HG02759 (cell line): Measurements from ENCODE around the gene MB21D2.
"Not testable (repeated sequence)": the region's sequence is repeated elsewhere in the genome, so short reads cannot be mapped to it uniquely, and the experiment has no call there.

Experiments used
- ATAC-seq: cut with Tn5 transposase; IDR thresholded peaks from one replicate; pipeline ENCODE4 v1.9.1; 2021; ENCODE audit warnings: mild to moderate bottlenecking, moderate library complexity; ENCODE audit not compliant: unreplicated experiment

The MB21D2 gene, protein sequence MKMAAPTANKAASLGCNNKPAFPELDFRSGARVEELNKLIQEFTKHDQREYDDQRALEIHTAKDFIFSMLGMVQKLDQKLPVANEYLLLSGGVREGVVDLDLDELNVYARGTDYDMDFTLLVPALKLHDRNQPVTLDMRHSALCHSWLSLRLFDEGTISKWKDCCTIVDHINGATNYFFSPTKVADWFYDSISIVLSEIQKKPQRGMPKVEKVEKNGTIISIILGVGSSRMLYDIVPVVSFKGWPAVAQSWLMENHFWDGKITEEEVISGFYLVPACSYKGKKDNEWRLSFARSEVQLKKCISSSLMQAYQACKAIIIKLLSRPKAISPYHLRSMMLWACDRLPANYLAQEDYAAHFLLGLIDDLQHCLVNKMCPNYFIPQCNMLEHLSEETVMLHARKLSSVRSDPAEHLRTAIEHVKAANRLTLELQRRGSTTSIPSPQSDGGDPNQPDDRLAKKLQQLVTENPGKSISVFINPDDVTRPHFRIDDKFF

DNA sequence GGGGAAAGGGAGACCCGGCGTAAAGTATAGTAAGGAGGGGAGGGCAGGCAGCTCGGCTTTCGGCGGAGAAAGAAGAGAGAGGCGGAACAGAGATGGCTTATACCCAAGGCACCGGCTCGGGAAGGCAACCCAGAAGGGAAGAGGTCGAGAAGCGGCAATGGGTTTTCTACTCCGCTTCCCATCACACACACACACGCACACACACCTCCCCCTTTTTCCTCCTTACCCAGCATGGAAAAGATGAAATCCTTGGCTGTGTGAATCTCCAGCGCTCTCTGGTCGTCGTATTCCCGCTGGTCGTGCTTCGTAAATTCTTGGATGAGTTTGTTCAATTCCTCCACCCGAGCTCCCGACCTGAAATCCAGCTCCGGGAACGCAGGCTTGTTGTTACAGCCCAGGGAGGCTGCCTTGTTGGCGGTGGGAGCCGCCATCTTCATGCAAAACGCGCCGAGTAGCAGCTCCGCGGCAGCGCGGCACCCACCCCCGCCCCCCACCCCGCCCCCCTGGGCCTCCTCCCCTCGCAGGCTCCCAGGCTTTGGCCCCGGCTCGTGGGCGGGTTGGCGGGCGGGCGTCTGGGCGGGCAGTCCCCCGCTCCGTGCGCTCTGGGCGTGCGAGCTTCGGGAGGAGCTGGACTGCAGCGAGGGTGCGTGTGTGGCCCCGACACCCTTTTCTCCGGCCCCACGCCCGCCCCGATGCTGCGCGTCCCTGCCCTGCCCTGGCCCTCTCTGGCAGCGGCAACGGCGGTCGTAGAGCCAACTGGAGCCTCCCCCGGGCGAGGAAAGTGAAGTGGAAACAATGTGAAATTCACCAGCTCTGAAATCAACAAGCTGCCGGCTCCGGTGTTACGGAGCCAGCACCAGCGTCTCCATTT lies at the start of gene MB21D2:
TSS of gene MB21D2 (minus strand) at position 453 of the 871 bp plus-strand sequence. CDS start at position 437, 16 bp downstream.
- ATAC-seq: peak; percentile 73

DNA sequence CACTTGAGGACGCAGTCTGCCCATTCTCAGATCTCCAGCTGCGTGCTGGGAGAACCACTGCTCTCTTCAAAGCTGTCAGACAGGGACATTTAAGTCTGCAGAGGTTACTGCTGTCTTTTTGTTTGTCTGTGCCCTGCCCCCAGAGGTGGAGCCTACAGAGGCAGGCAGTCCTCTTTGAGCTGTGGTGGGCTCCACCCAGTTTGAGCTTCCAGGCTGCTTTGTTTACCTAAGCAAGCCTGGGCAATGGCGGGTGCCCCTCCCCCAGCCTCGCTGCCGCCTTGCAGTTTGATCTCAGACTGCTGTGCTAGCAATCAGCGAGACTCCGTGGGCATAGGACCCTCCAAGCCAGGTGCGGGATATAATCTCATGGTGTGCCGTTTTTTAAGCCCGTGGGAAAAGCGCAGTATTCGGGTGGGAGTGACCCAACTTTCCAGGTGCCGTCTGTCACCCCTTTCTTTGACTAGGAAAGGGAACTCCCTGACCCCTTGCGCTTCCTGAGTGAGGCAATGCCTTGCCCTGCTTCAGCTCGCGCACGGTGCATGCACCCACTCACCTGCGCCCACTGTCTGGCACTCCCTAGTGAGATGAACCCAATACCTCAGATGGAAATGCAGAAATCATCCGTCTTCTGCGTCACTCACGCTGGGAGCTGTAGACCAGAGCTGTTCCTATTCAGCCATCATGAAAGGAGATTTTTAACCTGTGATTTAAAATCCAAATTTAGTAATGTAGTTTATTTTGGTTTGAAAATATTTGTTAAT lies 47.5 kb upstream of the MB21D2 start:
- ATAC-seq: not testable (repeated sequence)

DNA sequence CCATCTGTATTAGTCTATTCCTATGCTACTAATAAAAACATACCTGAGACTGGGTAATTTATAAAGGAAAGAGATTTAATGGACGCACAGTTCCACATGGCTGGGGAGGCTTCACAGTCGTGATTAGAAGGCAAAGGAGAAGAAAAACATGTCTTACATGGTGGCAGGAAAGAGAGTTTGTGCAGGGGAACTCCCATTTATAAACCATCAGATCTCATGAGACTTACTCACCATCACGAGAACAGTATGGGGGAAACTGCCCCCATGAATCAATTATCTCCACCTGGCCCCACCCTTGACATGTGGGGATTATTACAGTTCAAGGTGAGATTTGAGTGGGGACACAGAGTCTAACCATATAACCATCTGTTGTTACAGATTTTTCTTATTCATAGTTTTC lies 42.1 kb upstream of the MB21D2 start:
- ATAC-seq: no peak

DNA sequence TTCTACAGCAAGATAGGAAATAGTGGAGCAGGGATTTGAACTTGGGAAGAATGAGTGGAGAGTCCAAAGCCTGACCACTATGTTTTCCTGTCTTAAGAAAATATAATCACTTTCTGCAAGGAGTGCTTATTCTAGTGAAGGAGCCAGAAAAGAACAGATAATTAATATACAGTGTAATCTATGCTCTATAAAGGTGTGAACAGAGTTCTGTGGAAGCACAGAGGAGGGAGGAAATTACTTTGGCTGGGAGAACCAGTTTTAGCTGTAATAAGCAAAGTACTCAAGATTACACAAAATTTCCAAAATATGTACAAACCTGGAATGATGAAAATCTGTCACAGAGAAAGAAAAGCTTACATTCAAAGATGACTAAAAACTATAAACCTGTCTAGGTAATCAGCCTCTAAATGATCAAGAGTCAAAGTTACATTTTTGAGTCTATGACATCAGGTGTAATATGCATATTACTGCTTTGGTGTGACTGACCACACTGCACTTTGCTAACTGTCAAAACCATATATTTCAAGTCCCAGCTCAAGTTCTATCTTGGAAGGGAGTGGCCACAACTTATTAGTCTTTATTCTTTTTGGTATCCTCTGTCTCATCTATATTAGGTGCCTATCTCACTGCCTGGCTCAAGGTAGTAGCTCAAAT lies 40.7 kb upstream of the MB21D2 start:
- ATAC-seq: no peak

DNA sequence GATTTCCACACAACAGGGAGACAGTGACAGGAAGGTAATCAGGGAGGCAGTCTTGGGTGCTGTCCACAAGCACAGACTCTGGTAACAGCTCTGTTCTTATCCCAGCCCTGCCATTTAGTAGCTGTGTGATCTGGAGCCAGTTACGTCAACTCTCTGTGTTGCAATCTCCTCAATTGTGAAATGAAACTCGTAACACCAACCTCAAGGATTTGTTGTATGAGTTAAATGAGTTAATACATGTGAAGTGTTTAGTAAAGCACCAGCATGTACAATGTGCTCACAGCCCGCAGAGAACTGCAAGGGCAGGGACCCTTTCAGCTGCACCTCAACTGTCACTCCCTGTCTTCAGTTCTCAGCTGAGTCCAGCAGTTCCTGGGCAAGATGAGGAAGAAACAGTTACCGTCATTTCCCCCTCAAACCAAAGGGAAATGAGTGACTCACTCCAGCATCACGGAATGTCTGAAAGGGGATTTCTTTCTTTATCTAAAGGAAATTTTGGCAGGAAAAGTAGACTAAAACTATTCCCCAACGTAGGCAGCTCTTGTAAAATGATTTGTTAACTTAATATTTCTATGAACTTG lies 39.9 kb upstream of the MB21D2 start:
- ATAC-seq: no peak

DNA sequence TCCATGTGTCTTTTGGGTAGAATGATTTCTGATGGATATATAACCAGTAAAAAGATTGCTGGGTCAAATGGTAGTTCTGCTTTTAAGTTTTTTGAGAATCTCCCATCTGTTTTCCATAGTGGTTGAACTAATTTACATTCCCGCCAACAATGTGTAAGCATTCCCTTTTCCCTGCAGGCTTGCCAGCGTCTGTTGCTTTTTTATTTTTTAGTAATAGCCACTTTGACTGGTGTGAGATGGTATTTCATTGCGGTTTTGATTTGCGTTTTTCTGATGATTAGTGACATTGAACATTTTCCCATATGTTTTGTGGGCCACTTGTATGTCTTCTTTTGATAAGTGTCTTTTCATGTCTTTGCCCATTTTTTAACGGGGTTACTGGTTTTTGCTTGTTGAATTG lies 36.3 kb upstream of the MB21D2 start:
- ATAC-seq: no peak

DNA sequence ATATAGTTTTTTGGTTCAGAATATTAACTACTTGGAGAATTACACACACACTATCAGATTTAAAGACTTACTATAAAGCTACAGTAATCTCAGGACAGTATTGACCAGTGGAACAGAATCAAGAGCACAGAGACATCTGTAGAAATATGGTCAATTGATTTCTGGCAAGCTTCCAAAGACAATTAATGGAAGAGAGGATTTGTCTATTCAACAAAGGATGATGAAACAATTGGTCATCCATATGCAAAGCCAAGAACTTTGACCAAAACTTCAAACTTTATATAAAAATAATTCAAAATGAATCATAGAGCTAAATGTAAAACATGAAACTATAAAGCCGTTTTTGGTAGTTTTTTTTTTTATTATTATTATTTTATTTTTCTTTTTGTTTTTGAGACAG lies 29.8 kb upstream of the MB21D2 start:
- no peak for ATAC-seq

DNA sequence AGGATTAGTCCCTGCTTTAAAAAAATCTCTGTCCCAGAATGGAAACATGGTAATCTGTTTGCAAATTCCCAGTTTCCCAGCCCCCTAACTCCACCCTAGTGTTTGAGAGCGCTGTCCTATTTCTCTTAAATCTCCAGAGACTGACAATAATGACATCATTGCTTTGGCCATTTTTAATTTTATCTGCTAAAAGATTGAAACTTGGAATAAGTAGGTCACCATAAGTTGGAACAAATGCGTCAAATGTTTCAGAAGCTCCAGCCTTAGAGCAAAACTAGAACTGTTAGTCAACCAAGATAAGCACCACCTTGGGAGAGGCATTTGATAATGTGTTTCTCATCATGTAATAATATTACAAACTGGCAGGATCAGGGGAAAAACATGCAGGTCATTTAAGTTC lies 25.7 kb upstream of the MB21D2 start:
- no peak for ATAC-seq

DNA sequence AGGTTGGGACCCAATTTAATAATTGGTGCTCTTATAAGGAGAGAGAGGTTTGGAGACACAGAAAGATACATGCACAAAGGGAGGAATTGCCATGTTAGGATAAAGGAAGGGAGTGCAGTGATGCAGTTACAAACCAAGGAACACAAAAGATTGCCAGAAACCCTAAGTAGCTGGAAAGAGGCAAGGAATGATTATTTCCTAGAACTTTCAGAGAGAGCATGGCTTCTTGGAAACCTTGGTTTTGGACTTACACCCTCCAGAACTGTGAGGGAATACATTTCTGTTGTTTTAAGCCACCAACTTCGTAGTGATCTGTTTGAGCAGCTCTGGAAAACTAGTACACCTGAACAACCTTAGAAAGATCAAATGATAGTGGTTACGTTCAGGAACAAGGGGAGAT lies 25.0 kb upstream of the MB21D2 start:
- no peak for ATAC-seq

DNA sequence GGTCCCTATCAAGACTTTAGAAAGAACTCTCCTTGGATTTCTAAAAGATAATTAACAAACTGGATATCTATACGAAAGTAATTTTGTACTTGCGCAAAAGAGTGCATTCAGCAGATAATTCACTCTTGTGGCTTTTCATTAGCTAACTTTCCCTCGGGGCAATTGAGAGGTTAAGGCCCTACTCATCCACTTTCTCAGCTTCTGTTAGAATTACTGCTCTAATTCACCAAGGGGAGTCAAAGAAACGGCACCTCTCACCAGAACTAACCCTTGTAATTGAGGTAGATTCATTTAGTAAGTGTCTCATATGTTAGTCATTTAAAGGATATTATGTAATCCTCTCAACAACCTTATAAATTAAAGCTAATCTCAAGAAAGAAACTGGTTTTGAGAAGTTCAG lies 22.5 kb upstream of the MB21D2 start:
- no peak for ATAC-seq

DNA sequence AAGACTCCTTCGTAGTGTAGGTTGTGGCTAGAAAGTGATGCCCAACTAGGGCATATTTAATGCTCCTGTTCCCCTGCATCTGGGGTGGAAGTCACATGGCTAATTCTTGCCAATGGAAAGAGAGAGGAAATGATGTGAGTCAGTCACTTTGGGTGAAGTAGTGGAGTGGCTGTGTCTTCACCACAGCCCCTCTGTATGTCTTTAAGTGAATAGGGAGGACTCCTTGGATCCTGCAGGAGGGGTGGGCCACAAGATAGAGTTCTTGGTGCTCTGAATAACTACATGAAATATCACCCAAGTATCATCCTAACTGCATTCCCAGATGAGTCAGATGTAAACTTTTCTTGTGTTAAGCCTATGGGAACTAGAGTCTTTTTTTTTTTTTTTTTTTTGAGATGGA lies 17.8 kb upstream of the MB21D2 start:
- ATAC-seq: no peak

DNA sequence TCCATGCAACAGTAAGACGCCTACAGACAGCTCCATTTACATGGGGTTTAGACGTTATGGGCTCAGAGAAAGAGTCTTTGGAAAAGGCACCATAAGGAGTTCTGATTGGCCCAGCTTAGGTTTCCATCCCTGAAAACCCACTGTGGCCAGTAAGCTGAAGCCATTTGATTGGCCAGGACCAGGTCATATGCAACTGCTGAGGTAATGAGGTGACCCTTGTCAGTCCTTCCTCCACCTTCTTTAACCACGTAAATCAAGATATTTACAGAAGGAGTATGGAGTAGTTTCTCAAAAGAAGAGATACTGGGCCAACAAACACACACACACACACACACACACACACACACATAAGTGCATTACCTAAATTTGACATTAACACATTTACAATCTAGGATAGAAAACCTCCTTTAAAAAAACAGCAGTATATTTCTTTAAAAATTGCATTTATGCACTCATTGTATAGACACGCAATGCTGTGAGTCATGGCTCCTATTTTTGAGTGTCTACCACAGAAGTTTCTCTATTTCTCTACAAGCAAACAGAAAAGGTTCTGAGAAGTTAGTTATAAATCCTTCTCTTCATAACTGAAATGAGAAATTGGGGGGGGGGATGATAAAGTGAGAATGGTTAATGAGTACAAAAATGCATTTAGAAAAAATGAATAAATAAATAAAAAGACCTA lies 16.3 kb upstream of the MB21D2 start:
- ATAC-seq: no peak

DNA sequence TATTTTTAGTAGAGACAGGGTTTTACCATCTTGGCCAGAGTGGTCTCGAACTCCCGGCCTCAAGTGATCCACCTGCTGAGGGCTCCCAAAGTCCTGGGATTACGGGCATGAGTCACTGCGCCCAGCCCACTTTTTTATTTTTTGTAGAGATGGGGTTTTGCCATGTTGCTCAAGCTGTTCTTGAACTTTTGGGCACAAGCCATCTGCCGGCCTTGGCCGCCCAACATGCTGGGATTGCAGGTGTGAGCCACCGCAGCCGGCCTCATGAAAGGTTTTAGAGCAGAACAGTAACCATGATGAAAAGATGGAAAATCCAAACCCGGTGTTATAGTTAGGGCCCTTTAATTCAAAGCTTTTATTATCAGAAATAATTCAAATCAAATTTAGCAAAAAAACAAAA lies 15.6 kb upstream of the MB21D2 start:
- no peak for ATAC-seq

DNA sequence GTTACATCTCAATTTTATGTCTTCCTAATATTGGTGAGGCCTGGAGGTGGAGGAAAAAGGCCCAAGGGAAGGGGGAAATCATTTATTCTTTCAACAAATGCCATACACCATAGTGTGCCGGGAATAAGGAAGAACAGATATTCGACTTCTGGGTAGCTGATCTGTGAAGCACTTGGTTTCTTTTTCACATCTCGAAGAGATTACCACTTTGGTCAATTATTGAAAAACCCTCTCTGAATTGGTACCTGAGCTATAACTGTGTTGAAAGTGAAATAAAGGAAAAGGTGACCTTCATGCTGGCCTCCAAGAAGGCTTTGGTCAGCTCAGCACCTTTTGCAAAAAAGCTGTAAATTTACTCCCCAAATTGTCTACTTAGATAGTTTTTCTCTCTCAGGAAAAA lies 14.2 kb upstream of the MB21D2 start:
- peak; percentile 63 for ATAC-seq

DNA sequence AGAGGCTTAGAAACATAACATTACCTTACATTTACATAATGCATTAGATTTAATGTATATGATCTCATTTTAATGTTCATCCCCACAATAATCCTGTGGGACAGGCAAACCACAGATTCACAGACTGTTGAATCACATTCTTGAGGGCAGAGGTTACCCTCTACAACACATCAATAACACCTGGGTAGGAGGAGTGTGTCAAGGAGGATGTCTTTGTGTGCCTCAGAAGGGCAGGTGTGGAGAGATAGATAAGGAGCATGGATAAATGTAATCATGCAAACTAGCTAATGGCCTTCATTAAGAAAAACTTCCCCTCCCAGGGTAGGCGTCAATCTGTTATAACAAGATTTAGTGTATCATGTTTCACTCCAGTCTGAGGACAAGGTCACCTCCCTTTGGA lies 12.9 kb upstream of the MB21D2 start:
- ATAC-seq: no peak

DNA sequence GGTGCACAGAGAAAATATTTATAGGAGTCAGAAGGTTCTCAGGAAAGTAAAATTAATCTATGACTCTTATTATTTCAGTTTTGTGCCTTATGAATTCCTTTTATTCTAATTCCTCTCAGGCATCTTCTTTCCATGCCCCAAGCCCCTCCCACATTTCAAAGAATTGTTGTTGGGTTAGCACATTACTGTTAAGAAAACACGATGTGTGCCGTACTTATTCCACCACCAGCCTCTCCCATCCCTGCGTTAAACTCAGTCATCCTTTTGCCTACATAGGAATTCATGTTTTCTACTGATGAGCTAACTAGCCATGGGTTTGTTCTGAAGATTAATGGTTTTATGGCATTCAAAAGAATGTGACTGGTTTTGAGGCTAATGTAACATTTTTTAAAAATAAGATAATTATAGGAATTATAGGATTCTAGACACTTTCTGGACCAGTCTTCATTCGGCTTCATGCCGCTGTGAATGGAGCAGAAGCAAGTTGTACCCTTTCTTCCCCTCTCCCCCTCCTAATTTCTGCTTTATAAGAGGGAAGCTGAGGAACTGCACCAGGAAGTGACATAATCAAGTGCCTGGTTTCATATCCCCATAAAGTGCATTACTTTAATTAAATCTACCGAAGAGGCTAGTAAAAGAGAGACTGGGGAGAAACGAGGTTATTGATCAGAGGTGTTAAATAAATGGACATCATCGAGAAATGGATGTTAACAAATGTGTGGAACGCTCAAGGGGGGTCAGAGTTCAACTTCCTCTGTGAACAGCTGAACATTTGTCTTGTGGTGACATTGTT lies 12.3 kb upstream of the MB21D2 start:
- no peak for ATAC-seq

DNA sequence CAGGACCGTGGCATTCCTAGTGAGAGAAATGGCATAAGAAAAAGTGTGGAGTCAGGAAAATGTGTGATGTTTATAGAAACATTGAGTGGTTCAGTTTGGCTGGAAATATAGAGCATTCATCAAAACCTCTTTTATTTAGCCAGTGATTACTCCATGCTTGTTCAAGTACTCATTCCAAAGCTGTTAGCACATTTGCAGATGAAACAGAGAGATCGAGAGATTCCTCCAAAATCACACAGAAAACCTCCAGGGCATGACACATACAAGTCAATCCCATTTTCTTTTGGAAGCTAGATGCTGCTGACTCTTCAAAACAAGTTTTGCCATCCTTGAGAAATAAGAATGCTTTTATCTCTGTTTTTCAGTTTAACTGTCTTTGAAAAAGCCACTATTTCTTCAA lies 11.5 kb upstream of the MB21D2 start:
- ATAC-seq: no peak

DNA sequence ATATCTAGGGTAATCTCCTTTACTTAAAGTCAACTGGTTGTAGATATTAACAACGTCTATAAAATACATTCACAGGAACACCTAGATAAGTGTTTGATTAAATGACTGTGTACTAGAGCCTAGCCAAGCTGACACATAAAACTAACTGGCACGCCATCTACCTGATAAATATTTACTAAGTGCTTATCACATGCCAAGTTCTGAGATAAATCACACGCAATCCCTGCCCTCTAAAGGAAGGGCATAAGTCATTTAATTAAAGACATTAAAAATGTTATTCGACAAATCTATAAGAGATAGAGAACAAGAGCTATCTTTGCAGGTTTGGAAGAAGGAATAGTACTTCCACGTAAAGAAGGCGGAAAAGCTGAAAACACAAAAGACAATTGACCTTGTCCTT lies 11.1 kb upstream of the MB21D2 start:
- no peak for ATAC-seq

DNA sequence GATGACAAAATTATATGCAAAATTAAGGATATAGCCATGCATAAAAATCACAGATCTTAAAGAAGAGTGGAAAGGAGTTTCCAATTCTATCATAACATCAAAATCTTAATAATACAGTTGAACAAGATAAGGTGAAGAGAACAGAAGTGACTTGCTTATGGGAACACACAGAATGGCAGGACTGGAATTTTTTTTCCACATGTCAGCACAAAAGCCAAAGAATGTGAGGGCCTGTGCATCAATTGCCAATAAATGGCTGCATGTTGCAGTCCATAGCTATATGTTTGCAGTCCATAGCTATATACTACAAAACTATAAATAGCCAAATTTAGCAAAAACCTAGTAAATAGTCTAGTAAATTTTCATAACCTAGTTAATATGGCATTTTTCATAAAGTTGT lies 10.4 kb upstream of the MB21D2 start:
- ATAC-seq: no peak
